Dermis microvascular lymphatic vessel endothelial cell (primary cell): ENCODE results near the gene IGDCC3. TPM values are rescaled to one million over a fixed set of nuclear protein-coding genes. Genes with fewer than 3 reads are reported as not detected.

Experiments
- DNase-seq, 2 donors: peaks; one replicate each; pipeline versions ENCODE4 v3.0.0 to v3.0.0-alpha.2; 2010; ENCODE audit warnings: low read depth in 2 of 2
- total RNA-seq: library from RNA; depleted of rRNA; stranded (reverse); fragments of >200 nt; gene quantifications from 2 replicates; pipeline ENCODE4 v1.2.1, GENCODE V29; 2014

Gene IGDCC3
- total RNA-seq, 1 donor from 2014 or later = not detected

DNA sequence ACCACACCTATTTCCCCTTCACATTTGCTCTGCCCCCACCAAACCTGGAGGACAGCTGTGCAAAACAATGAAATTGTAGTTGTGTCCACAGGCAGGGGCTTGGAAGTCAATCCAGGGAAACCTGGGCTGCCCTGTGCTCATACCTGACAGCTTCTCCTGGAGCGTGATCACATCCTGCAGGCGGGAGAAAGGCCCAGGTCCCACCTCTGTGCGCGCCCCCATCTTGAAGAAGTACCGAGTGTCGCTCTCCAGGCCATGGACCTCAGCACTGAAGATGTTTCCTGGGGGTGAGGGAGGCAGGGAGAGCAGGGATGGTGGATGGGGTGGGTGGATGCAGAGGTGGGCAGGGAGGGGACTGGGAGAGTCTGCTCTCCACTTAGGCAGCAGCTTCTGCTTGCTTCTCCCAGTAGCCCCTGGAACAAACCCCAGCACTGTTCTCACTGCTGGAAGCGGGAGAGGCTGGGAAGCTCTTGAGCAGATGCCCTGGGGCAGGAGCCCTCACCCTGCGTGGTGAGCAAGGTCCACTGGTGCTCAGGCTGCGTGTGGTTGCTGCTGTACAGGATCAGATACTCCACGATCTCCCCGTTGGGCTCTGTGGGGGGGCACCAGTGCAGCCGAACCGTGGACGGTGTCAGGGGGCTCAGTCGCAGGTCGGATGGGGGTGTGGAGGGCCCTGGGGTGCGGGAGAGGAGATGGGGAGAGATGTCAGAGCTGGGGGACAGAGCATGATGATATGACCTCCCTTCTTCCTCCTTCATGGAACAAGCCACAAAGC lies 10.7 kb upstream of the IGDCC3 start:
- no peak for DNase-seq

GRCh38 chr15:65386886-65387285 lies 9.1 kb upstream of the IGDCC3 start:
- DNase-seq = no peak

DNA sequence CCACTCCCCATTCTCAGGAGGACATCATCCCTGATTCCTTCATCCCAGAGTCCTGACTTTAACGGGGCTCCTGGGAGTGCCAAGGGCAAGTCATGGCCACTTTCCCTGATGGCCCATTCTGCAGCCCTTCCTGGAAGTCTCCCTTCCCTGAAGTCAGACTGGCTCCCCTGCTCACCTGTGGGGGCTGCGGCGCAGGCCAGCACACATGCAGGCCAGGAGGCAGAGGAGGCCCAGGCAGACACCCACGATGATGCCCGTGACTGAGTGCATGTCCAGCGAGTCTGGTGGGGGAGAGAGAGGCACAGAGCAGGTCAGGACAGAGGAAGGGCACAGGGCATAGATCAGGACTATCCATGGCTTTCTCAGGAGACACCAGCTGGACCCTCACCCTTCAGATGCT lies 8.6 kb upstream of the IGDCC3 start:
- DNase-seq = no peak

DNA sequence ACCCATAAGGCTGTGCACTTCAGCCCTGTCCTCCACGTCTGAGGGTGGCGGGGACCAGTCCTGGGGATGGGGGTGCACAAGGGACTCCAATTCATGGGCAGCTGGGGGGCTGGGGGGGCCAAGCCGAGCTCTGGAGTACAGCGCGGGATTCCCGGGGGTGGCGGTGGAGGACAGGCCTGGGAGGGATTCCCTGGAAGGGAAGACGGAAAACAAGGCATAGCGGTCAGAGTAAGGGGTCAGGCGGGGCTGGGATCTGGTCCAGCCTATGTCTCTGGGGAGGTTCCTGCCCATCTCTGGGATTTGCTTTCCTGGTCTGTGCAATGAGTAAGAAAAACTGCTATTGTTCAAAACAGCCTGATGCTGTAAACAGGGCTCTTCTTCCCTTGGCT lies 8.1 kb upstream of the IGDCC3 start:
- no peak for DNase-seq

GRCh38 chr15:65384895-65385869 lies 7.4 kb upstream of the IGDCC3 start:
- peak; percentile 65 to 82 for DNase-seq

DNA sequence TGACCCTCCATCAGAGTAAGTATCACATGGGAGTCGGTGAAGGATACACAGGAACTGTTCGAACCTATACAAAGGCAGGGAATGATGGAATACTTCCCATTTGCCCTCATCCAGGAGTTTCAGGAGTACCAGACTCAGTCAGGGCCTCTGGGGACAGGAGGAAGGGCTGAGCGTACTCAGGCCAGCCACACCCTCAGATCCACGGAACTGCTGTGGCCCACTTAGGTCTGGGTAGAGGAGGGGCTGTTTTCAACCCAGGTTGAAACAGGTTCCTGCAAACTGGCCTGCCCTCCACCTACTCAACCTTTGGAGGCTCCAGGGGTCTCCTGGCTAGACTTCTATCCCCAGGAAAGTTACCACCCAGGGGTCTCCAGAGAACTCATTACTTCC lies 6.7 kb upstream of the IGDCC3 start:
- no peak for DNase-seq

DNA sequence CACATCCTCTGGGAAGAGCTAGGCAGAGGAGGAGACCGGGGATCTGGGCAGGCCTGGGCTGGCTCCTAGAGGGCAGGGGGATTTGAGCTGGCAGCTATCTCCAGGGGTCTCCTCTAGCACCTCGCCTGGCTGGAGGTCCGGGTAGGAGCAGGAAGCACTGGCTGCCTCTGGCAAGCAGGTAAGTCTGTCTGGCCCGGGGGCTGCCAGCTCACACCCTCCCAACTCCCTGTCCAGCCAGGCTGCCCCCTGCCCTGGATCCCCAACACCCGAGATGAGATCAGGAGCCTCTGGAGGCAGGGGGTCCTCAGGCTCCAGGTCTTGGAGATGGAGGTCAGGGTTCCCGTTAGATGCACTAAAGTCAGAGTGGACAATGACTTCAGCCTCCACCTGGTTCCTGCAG lies 6.2 kb upstream of the IGDCC3 start:
- DNase-seq = no peak

- no peak for DNase-seq
Measured at GRCh38 chr15:65383456-65383855, 5.7 kb upstream of the IGDCC3 start.

DNA sequence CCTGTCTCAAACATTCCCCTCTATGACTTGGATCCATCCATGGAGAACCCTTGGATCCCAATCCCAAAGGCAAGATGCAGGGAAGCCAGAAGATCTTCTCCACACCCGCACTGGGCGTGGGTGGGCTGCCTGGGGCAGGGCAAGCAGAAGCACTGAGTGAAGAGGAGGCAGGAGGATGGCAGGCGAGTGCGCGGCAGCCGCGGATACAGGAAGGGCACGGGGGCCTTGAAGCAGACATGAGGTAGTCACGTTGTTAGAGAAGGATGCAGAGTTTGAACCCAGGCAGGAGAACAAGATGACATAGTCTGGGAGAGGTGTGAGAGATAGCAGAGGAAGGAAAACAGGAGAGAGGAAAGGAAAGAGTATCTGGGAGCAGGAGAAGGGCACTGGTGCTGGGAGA lies 5.1 kb upstream of the IGDCC3 start:
- DNase-seq = no peak

DNA sequence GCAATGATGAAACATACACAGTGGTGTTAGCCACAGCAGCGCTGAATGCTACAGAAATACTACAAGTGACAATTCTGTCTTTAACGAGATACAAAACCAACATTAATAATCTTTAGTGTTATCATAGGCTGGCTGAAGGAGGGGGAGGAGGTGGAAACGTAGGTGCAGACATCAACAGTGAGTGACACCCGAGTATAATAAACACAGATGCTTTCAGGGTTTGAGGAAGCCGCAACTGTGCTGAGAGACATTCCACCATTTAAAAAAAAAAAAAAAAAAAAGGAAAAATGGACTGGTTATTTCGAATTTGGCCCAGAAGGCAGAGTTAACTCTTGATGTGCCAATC lies 4.3 kb upstream of the IGDCC3 start:
- DNase-seq = no peak

DNA sequence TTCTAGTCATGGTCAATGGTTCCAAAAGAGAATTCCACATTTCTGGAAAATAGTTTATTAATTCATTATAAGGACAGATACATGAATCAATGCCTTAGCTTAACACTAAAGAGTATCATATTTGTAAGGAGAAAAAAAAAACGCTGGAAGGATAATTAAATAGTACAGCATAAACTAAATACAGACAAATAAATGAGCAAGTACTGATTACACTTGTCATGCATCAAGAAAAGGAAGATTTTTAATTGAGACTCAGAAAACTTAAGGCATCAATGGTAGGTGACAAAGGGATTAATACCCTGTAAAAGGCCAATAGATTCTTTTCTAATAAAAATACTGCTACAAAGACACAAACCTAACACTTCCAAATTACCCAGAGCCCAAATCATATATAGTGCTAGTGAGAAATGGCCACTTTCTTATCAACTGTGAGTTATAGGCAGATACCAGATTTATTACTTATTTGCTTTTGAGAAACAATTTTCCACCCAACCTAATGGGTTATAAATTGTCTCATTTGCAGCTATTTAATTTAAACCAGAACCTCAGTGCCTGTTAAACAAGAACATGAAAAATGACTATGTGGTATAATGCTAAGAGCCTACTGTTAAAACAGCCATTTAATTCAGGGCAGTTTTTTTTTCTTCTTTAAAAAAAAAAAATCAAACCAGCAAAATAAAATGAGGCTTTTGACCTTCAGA lies 3.8 kb upstream of the IGDCC3 start:
- DNase-seq = no peak

DNA sequence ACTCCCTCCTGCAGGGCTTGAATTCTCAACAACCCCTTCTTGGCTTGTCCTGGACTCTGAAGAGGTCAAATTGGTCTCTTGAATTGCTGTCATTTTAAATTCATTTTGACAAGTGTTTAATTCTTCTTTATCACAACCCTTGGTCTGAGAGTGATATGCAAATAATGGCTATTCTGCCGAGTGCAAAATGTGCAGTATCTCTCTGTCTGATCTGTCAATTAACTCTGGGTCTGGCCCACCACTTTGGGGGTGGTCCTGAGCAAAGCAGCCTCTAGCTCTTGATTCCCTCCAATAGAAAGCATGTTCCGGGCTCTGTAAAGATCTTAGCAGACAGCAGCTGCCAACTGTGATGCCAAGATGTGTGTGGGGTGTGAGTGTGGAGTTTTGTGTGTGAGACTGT lies 2.2 kb upstream of the IGDCC3 start:
- DNase-seq = no peak

GRCh38 chr15:65377105-65377975 lies 462 bp downstream of the IGDCC3 start:
- peak in 1 of 2 donors; percentile 36 for DNase-seq

DNA sequence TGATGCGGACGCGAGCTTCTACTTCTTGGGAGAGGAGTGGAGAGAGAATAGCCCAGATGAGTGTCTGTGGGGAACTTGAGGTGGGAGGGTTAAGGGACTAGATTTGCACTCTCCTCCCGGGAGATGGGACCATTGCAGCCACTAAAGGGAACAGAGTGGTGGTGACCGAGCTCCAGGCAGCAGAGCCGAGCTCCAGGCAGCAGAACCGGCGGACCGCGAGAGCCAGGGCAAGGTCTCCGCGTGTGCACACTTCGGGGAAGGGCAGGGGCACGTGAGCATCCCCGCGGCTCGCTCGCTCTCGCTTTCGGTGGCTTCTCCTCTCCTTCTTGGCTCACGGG lies 1.1 kb downstream of the IGDCC3 start:
- no peak for DNase-seq

- DNase-seq = no peak
Measured at GRCh38 chr15:65375871-65376607, 1.8 kb downstream of the IGDCC3 start.

- no peak for DNase-seq
Measured at GRCh38 chr15:65374821-65375401, 2.9 kb downstream of the IGDCC3 start.

GRCh38 chr15:65374334-65374733 lies 3.5 kb downstream of the IGDCC3 start:
- DNase-seq = no peak

GRCh38 chr15:65373163-65373651 lies 4.6 kb downstream of the IGDCC3 start:
- DNase-seq = no peak

- DNase-seq = no peak
Measured at GRCh38 chr15:65372787-65373067, 5.1 kb downstream of the IGDCC3 start.
